Activated CD8-positive, alpha-beta memory T cell treated with anti-CD3 and anti-CD28 coated beads for 1 hour (primary cell): ENCODE results near the gene KCNMA1.
"Not testable (repeated sequence)": the region's sequence is repeated elsewhere in the genome, so short reads cannot be mapped to it uniquely, and the experiment has no call there.

Source experiments
- DNase-seq, 2 donors: peaks; one replicate each; pipeline ENCODE4 v3.0.0-alpha.2; 2020; ENCODE audit warnings: low read depth in 1 of 2; ENCODE audit errors: extremely low read depth in 1 of 2

KCNMA1 gene

DNA sequence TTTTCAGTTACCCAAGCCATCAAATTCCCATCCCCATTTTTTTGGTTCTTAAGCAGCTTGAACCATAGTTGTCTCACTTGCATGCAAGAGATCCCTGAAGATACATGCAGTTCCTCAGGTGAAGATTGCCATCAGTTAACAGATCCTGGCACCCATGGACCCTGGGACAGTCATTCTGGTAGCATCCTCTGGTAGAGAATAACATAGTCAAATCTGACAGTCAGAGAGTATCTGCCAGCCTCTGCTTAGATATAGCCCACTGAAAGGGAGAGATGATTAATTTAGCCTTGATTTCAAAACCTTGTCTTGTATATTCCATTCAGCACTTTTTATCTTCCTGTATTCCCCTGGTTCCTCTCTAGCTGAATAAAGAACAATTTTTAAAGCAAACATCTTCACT is 280.4 kb downstream of the KCNMA1 start:
- DNase-seq = no peak

DNA sequence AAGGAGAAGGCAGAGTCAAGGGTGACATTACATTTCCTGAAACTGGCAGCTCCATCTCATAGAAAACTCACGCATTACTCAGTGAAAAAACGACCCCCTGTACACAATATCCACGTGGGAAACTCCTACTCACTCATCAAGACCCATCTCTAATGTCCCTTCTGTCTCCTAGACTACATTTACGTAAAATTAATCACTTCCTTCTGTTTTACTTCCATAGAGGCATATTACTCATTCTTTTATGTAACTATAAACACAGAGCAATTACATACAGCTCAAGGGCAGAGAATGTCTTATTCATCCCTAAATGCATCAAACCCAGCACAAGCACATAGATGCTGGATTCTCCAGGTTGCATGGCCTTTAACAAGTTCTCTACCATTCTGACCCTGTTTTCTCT is 281.8 kb downstream of the KCNMA1 start:
- DNase-seq = no peak

DNA sequence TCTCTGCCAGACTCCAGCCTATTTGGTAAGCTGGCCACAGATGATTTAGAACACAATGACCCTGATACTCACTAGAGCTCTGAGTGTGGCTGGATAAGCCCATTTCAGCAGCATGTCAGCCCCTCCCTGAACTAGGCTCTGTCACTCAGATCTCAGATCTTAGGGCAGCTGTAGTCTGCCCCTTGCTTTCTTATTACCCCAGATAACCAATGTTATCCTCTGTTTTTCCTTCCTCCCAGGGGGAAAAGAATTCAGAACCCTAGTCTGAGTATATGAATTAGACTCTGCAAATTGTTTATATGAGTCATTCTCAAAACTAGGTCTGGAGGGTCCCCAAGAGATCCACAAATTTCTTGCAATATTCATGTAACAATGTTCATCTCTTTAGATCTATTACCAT is 286.2 kb downstream of the KCNMA1 start:
- no peak for DNase-seq

DNA sequence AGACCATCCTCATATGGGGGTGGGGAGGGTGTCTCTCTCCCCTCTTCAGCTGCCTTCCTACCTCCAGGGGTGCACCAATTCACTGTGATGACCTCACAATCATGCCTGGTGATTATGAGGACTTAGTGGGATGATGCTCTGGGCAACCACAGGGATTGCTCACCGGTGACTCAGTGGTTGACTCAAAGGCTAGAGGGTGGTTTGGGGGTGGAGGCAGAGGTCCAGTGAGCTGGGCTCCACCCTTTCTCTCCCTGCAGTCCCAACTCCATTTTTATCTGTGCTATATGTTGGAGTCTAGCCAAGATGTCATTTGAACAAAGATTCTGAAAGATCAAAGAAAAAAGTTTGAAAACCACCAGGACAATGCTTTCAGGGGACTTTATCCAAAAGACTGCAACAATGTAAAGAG is 286.9 kb downstream of the KCNMA1 start:
- no peak for DNase-seq

DNA sequence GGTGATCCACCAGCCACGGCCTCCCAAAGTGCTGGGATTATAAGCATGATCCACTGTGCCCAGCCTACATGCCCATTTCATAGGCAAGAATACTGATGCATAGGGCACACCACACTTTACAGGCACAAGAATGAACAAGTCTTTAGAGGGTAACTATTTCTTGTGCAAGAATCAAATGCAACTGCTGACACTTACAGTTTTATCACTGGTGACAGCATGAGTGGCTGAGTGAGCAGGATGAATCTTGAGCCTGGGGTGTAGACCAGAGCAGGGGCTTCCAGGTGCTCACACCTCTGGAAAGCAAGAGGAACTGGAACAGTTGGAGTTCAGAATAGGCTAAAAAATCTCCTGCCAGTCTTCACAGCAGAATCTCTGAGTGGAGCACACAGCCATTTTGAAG is 287.5 kb downstream of the KCNMA1 start:
- DNase-seq = no peak

DNA sequence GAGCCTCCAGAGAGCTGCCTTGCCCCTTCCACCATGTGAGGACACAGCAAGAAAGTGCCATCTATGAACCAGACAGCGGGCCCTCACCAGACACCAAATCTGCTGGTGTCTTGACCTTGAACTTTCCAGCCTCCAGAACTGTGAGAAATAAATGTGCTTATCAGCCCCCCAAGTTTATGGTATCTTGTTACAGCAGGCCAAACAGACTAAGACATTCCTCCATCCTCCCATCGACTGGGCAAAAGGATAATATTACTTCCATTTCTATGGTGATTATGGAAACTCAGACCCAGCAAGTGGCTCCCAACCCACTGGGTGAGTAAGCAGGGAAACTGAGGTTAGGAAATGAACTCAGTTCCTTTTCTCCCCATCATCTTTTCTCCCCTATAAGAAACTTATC is 288.4 kb downstream of the KCNMA1 start:
- DNase-seq = no peak

DNA sequence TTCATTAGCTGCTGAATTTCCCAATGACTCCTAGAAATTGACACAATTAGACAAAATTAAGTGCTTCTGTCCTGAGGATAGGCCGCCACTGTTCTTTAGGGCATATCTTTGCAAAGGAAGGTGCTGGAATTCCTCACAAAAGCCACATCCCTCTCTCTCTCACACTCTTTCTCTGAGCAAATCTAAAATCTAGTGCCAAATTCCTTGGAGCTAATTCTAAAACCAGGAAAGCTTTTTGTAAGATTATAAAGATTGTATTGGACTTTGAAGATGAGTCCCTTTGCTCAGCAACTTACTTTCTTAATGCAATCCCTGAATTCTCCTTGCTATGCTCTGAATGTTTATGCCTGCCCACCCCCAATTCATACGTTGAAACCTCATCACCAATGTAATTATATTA is 288.9 kb downstream of the KCNMA1 start:
- DNase-seq = no peak

DNA sequence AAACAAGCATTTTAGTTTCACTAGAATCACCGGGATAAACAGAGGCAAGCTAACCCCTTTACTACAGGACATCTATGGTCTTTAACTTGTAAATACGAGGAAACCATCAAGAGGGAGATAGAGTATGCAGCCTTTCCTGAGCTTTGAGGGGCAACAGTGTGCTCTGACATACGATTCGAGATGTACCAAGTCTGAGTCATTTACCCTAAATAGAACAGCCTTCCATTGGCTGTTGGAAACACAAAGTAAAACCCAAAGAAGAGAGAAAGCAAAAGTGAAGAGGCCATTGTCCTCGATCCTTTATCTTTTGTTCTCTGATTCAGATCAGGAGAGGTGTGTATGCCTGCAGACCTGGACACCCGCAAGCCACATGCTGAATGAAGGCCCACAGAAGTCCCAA is 289.5 kb downstream of the KCNMA1 start:
- no peak for DNase-seq

DNA sequence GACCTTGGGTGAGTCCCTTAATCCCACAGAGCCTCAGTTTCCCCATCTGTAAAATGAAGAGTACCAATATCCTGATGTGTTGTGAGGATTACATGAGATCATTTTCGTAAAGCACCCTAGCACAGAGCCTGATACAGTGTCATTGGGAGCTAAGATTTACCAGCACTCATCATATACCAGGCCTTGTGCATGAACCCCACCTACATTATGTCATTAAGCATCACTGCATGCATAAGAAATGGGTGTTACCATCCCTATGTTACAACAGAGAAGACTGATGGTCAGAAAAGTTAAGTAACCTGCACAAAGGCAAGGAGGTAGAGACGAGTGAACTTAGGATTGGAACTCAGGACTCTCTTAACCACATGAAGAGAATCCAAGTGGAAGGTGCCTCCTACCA is 290.6 kb downstream of the KCNMA1 start:
- no peak for DNase-seq

DNA sequence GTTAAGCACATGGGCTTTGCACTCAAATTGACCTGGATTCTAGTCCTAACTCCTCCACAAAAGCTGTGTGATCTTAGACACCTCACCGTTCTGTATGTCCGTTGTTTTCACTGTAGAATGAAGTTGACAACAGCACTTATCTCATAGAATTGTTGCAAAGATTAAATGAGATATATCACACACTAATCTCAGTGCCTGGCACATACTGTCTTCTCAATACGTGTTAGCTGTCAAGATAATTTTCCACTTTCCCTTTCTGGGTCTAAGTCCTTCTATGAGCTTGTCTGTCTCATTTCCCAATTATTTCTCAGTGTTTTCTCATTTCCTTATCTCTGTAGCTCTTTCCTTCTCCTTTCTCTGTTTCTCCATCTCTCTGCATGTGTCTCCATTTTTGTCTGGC is 296.6 kb downstream of the KCNMA1 start:
- DNase-seq = no peak

DNA sequence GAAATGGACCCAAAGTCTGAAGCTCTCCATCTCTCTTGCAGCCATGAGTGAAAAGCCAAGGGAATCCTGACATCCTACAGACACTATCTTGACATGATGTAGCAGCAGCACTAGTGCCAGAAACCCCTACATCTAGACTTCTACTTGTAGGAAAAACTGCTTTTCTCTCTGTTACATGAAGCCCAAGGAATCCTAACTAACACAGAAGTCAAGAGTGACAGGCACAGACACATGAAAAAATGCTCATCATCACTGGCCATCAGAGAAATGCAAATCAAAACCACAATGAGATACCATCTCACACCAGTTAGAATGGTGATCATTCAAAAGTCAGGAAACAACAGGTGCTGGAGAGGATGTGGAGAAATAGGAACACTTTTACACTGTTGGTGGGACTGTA is 297.7 kb downstream of the KCNMA1 start:
- DNase-seq = not testable (repeated sequence)

DNA sequence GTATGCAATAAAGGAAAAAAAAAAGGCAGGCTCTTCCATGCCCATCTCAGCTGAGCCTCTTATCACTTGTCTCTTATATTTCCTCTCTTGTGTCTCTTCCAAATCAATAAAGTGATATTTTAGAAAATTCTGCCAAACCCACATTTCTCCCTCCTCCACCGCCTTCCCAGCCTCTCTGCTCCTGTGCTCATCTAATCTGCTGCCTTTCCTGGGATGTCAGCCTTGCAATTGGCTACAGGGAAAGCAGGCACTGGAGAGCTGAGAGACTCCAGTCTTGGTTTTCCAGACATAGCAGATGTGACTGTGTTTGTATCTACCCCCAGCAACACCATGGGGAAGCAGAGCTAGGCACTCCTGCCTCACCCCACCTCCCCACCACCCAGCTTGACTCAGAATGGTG is 298.4 kb downstream of the KCNMA1 start:
- no peak for DNase-seq

DNA sequence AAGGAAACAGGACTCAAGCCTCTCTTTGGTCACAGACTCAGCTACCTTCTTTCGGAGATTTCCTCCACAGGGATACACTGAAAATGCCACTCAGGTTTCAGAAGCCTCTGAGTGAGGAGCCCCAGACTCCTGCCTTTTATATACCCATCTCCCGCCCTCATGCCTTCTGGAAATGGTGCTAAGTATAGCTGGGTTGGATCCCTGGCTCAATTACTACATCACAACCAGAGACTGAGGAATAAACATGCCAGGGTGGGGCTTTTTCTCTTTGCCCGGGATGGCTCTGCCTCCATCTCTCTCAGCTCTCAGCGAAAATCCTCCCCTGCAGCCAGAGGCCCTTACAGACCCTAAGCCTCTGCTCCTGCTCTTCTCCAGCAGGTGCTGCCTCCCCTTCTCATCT is 299.5 kb downstream of the KCNMA1 start:
- DNase-seq = no peak

DNA sequence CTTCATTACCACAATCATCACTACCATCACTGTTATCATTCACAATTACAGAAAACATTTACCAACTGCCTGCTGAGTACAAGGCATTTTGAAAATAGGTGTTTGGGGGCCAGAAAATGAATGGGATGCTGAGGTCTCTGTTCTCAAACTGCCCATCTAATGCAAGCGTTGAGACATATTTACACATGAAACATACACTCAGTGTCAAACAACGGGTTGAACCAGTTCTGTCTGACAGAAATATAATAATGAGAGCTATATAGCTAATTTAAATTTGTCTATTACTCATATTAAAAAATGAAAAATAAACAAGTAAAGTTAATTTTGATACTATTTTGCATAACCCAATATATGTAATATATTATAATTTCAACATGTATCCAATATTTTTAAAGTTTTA is 303.1 kb downstream of the KCNMA1 start:
- no peak for DNase-seq

DNA sequence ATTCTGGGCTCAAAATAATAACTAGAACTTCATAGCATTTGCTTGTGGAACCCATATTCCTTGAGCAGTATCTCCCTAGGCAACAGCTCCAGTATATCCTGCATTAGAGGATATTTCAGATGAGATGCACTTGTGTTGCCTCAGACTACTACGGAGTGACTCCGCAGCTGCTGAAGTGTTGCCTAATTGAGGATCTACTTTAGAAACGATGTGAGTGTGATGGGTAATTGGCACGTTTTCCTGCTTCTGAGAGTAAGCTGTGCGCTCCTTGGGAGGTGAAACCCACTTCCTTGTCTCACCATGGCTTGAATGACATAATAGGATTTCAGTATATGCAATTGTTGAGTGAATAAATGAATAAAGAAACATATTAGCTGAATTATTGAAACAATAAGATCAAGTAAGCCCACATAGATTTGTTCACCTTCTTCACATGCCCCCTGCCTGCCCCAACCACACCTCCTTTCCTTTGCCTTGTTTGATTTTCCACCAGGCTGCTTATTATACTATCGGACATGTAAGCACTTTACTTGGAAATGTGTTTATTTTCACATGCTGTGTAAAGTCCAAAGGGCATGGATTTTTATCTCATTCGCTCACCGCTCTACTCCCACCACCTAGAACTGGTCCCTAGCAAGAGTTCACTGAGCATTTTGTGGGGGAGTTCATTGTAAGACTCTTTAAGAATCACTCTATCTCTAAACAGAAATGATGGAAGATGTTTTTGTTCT is 303.8 kb downstream of the KCNMA1 start:
- DNase-seq = no peak

DNA sequence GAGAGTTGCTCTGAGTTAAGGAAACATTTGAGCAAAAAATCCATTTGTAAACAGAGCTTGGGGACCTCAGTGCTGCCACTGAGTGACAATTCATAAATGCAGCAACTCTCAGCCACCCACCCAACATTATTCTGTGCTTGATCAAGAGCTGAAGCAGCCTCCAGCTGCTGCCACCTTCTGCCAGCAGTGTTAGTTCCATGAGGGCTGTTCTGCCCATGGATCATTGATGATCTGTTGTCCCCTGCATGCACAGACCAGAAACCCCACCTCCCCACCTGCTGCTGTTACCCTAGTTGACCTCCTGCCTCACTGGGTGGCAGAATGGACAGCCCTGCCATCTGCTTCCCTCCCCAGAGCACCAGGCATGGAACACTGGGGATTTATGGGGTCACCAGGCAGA is 305.4 kb downstream of the KCNMA1 start:
- DNase-seq = no peak

DNA sequence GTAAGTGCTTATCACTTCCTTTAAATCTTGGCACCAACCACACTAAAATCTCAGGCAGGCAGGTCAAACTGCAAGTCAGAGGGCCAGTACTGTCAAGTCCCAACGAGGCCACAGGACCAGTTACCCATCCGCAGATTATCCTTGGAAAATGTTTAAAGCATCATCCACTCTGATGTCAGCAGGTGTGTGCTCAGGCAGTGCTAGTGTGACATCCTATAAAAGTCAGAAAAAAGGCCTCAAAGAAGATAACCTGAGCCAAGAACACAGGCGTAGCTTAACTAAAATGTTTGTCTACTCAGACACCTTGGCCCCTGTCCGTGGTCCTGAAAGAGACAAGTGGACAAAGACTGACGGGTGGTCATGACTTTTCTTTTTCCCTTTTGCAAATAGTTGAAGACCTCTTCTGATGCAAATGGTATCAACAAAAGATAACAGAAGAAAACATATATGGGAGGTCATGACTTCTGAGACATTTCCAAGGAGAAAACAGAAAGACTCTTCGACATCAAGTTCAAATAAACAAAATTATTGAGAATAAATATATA is 309.3 kb downstream of the KCNMA1 start:
- DNase-seq = no peak

DNA sequence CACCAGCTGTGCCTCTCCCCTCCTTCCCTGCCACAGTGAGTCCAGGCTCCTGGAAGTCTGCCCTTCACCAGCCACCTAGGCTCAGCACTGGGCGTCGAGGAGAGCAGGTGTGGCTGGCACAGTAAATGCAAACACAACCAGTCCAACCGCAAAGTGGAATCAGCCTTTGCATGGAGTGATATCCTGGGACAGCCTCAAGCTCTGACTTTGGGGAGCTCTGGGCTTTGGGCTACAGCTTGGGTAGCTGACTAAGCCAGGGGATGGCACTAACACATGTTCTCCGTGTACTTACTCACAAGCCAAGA is 312.4 kb downstream of the KCNMA1 start:
- DNase-seq = no peak

DNA sequence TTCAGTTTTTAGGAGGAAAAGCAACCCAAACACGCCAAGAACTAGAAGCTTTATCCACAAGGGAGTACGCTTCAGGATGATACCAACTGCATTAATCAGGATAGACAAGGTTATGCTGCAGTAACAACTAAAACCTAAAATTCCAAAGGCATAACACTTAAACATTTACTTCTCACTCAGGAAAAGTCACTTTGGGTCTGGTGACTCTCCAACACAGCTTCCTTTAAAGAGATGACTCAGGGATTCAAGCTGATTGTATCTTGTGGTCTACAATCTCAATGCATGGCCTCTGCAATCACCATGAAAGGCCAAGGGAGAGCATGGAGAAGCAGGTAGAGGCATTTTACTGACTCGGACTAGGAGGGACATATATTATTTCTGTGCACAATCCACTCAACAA is 315.8 kb downstream of the KCNMA1 start:
- no peak for DNase-seq

DNA sequence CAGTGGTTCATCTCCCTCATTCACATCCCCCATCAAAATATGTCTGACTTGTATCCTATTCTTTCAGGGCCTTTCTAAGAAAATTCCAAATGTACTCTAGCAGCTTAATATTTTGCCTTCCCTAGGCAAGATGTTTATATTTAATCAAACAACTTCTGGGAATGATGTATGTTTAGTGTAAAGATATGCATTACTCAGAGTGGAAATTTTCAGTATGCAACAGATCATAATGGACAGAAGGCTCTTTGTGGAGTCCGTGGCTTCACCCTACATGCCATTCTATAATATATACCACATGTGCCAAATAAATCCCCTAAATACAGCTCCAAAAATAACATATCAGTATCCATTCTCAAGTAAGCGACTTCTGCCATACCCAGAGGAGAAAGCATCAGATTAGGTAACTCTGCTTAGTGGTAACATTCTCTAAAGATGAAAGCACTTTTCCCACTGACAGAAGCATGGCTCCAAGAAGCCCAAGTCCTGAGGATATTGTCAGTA is 316.6 kb downstream of the KCNMA1 start:
- DNase-seq = no peak

DNA sequence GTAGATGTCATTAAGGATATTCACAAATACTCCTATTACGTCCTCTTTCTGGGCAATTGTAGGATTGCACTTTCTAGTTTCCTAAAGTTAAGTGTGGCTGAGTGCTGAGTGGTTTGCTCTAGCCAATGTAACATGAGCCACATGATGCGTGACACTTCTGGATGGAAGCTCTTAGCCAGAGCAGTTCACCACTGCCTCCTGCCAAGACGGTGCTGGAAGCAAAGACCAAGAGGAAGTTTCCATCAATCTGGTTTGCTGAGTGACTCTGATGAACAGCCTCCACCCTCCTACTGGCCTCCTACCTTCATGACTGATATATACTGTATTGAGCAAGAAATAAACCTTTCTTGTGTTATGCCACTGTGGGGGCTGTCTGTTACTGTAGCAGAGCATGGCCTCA is 318.1 kb downstream of the KCNMA1 start:
- DNase-seq = no peak

DNA sequence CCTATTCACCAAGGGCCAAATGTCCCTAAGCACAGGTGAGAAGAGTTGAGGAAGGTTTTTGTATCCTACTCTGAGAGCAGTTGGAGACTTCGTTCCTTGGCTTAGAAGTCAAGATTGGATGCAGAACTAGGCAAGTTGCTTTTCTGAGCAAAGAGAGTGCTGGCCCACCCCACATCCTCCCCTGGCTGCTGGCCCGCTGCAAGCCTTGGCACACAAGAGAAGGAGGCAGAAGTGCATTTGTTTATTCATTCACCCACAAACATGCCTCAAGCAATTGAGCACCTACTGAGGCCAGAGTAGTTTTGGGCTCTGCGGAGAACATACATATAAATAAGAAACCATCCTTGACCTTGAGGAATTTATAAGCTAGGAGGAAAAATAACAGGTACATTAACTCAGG is 318.9 kb downstream of the KCNMA1 start:
- no peak for DNase-seq

DNA sequence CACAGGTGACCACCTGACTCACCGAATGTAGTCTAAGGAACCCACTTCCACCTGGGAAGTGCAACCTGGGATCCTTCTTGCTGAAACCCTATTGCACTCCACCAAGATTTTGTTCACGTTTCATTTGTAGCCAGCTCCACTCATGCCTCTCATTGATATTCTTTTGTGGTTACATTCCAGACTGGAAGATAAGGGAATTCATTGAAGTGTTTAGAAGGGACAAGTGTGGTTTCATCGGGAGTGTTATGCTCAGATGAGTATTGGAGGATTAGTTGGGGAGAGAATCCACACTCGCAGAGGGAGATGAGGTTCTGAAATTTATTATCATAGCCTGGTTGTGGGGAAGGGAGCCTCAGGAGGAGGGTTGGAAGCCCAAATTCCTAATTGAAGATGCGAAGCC is 320.4 kb downstream of the KCNMA1 start:
- DNase-seq = no peak
